SH-SY5Y (cell line): ENCODE results near the gene GFOD1.

ENCODE experiments used
- GATA2 ChIP-seq: IDR thresholded peaks from 2 replicates; pipeline ENCODE4 v1.6.1; 2011; ENCODE audit warnings: mild to moderate bottlenecking, low read depth, low read length
- GATA3 ChIP-seq: IDR thresholded peaks from 2 replicates; pipeline ENCODE4 v1.6.1; 2011; ENCODE audit warnings: low read depth, mild to moderate bottlenecking, low read length, moderate library complexity

DNA sequence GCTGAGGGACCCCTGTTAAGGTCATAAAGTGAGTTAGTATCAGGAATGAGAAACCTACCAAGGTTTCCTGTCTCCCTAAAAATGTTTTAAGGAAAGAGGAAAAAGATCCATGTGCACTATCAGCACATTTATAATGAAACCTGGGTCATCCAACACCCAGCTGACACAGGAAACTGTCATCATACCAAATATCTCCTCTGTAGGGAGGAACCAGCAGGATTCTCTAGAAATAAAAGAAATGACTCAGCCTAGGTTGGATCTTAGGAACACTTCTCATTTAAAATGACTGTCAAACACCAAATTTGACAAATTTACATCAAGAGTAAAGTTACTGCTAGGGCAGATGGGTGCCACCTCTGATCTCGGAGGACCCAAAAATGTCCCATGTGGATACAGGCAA, 21.7 kb downstream of the GFOD1 start:
- TF ChIP-seq GATA2 (no peak), GATA3 (no peak)
